ENCODE results near the gene KMT2E.

KMT2E gene

GRCh38 chr7:104976966-104977636, 36.9 kb upstream of the KMT2E start:
- no peak for TF ChIP-seq CTCF (IDR thresholded peaks at IDR 0.05; ENCODE audit: borderline replicate concordance, control extremely low read depth, extremely low read depth, insufficient read depth, missing control alignments)
- no peak for DNase-seq (ENCODE audit: low spot score)
- in situ Hi-C loops (cut with MboI; ENCODE audit: low sequenced_read_pairs, unreplicated experiment), result loop anchor here (25.0 kb wide), 1 partner anchor 360 kb away; no protein-coding TSS in a partner anchor

- no peak for TF ChIP-seq CTCF (IDR thresholded peaks at IDR 0.05; ENCODE audit: borderline replicate concordance, control extremely low read depth, extremely low read depth, insufficient read depth, missing control alignments)
- in situ Hi-C loops (cut with MboI; ENCODE audit: low sequenced_read_pairs, unreplicated experiment), result loop anchor here (25.0 kb wide), 1 partner anchor 359 kb away; no protein-coding TSS in a partner anchor
- no peak for DNase-seq (ENCODE audit: low spot score)
These were observed 35.5 kb upstream of the KMT2E start for GRCh38 chr7:104978460-104978859.

- no peak for TF ChIP-seq CTCF (IDR thresholded peaks at IDR 0.05; ENCODE audit: borderline replicate concordance, control extremely low read depth, extremely low read depth, insufficient read depth, missing control alignments)
- in situ Hi-C loops (cut with MboI; ENCODE audit: low sequenced_read_pairs, unreplicated experiment), result loop anchor here (25.0 kb wide), 1 partner anchor 358 kb away; no protein-coding TSS in a partner anchor
- no peak for DNase-seq (ENCODE audit: low spot score)
These were observed 34.7 kb upstream of the KMT2E start for GRCh38 chr7:104979167-104979841.

- DNase-seq (ENCODE audit: low spot score), result no peak
- TF ChIP-seq CTCF (IDR thresholded peaks at IDR 0.05; ENCODE audit: borderline replicate concordance, control extremely low read depth, extremely low read depth, insufficient read depth, missing control alignments), result no peak
- in situ Hi-C loops (cut with MboI; ENCODE audit: low sequenced_read_pairs, unreplicated experiment), result loop anchor here (25.0 kb wide), 1 partner anchor 357 kb away; no protein-coding TSS in a partner anchor
These were observed 33.6 kb upstream of the KMT2E start for GRCh38 chr7:104980440-104980839.

- in situ Hi-C loops (cut with MboI; ENCODE audit: low sequenced_read_pairs, unreplicated experiment), result loop anchor here (25.0 kb wide), 1 partner anchor 356 kb away; no protein-coding TSS in a partner anchor
- DNase-seq (ENCODE audit: low spot score), result peak; percentile 62
- peak; percentile 64 for TF ChIP-seq CTCF (IDR thresholded peaks at IDR 0.05; ENCODE audit: borderline replicate concordance, control extremely low read depth, extremely low read depth, insufficient read depth, missing control alignments)
These were observed 32.9 kb upstream of the KMT2E start for GRCh38 chr7:104980841-104981671.

- in situ Hi-C loops (cut with MboI; ENCODE audit: low sequenced_read_pairs, unreplicated experiment), result loop anchor here (25.0 kb wide), 1 partner anchor 356 kb away; no protein-coding TSS in a partner anchor
- no peak for TF ChIP-seq CTCF (IDR thresholded peaks at IDR 0.05; ENCODE audit: borderline replicate concordance, control extremely low read depth, extremely low read depth, insufficient read depth, missing control alignments)
- no peak for DNase-seq (ENCODE audit: low spot score)
These were observed 32.4 kb upstream of the KMT2E start for GRCh38 chr7:104981672-104982037.

All from GM13976 (cell line).